HEK293 (cell line): ENCODE measurements around the gene MDM4.

ENCODE experiments used
- CTCF ChIP-seq: fragments of 450-650 bp; formaldehyde crosslinking; IDR thresholded peaks from 2 replicates; pipeline ENCODE4 v1.5.1; 2016; ENCODE audit warnings: missing biosample characterization, missing genetic modification characterization
- HOXA7 ChIP-seq: sonication (generic); formaldehyde crosslinking; IDR thresholded peaks from 2 replicates; pipeline ENCODE4 v1.8.1; 2022; ENCODE audit warnings: missing genetic modification reagents, borderline replicate concordance
- PRDM2 ChIP-seq: fragments of 450-650 bp; formaldehyde crosslinking; IDR thresholded peaks from 2 replicates; pipeline ENCODE4 v1.5.1; 2016; ENCODE audit warnings: missing biosample characterization, missing genetic modification characterization, borderline replicate concordance
- PRDM6 ChIP-seq: fragments of 450-650 bp; formaldehyde crosslinking; IDR thresholded peaks from 2 replicates; pipeline ENCODE4 v1.5.1; 2017; ENCODE audit warnings: missing biosample characterization, missing genetic modification characterization
- ZBTB7A ChIP-seq: fragments of 450-650 bp; formaldehyde crosslinking; IDR thresholded peaks from 2 replicates; pipeline ENCODE4 v1.5.1; 2016; ENCODE audit warnings: low read depth, missing biosample characterization, missing genetic modification characterization
- ZNF140 ChIP-seq: fragments of 450-650 bp; formaldehyde crosslinking; IDR thresholded peaks from 2 replicates; pipeline ENCODE4 v1.5.1; 2016; ENCODE audit warnings: missing biosample characterization, missing genetic modification characterization
- ZNF146 ChIP-seq: fragments of 450-650 bp; formaldehyde crosslinking; IDR thresholded peaks from 2 replicates; pipeline ENCODE4 v1.5.1; 2016; ENCODE audit warnings: missing biosample characterization, missing genetic modification characterization
- ZNF24 ChIP-seq: fragments of 450-650 bp; formaldehyde crosslinking; IDR thresholded peaks from 2 replicates; pipeline ENCODE4 v1.5.1; 2016; ENCODE audit warnings: missing biosample characterization, missing genetic modification characterization
- ZNF555 ChIP-seq: fragments of 450-650 bp; formaldehyde crosslinking; conservative IDR thresholded peaks from 2 replicates; pipeline ENCODE4 v1.5.1; 2017; ENCODE audit warnings: missing biosample characterization, mild to moderate bottlenecking, missing genetic modification characterization, inconsistent platforms
- ZNF670 ChIP-seq: fragments of 450-650 bp; formaldehyde crosslinking; IDR thresholded peaks from 2 replicates; pipeline ENCODE4 v1.5.1; 2016; ENCODE audit warnings: missing biosample characterization, missing genetic modification characterization, low read depth
- ZNF707 ChIP-seq: fragments of 450-650 bp; formaldehyde crosslinking; IDR thresholded peaks from 2 replicates; pipeline ENCODE4 v1.5.1; 2016; ENCODE audit warnings: missing biosample characterization, missing genetic modification characterization
- ZNF776 ChIP-seq: fragments of 450-650 bp; formaldehyde crosslinking; IDR thresholded peaks from 2 replicates; pipeline ENCODE4 v1.5.0; 2017; ENCODE audit warnings: missing biosample characterization, missing genetic modification characterization, borderline replicate concordance
- ZNF792 ChIP-seq: fragments of 450-650 bp; formaldehyde crosslinking; IDR thresholded peaks from 2 replicates; pipeline ENCODE4 v1.5.1; 2016; ENCODE audit warnings: missing biosample characterization, missing genetic modification characterization

GRCh38 chr1:204475656-204476432, 40.4 kb upstream of the MDM4 start:
- TF ChIP-seq ZNF24 (tag by site-specific recombination): no peak
- TF ChIP-seq ZBTB7A (tag by site-specific recombination): no peak
- TF ChIP-seq CTCF (tag by site-specific recombination): no peak
- no peak for TF ChIP-seq ZNF140 (tag by site-specific recombination)
- TF ChIP-seq HOXA7 (CRISPR knock-in tag): no peak
- TF ChIP-seq ZNF555 (tag by site-specific recombination): no peak
- TF ChIP-seq ZNF776 (tag by site-specific recombination): no peak
- no peak for TF ChIP-seq ZNF707 (tag by site-specific recombination)
- no peak for TF ChIP-seq ZNF792
- no peak for TF ChIP-seq PRDM2 (tag by site-specific recombination)
- TF ChIP-seq ZNF146 (tag by site-specific recombination): no peak
- no peak for TF ChIP-seq PRDM6 (tag by site-specific recombination)
- TF ChIP-seq ZNF670 (tag by site-specific recombination): no peak
